ENCODE data around the gene DENND5A.
"Not testable (repeated sequence)": the region's sequence is repeated elsewhere in the genome, so short reads cannot be mapped to it uniquely, and the experiment has no call there.

DENND5A gene

GRCh38 chr11:9210224-9210921 is 54.8 kb downstream of the DENND5A start:
- Histone ChIP-seq H3F3A (ENCODE audit: control insufficient read depth, insufficient read depth) (no peaks in the 10 kb centered on the region), H3K27me3 (ENCODE audit: control insufficient read depth, low read length) (peaks cover 12% of the 10 kb centered on the region), H4K20me1 (ENCODE audit: control insufficient read depth, insufficient read depth, low read depth, low read length) (no peaks in the 10 kb centered on the region), H3K4me2 (ENCODE audit: low read length) (no peak overlapping the region), H3K79me2 (ENCODE audit: control insufficient read depth, low read length) (no peaks in the 10 kb centered on the region), H3K27ac (ENCODE audit: low read depth, low read length) (no peak overlapping the region), H3K36me3 (ENCODE audit: control insufficient read depth, low read length) (no peaks in the 10 kb centered on the region), H3K4me1 (ENCODE audit: control insufficient read depth, low read length) (peaks cover 11% of the 10 kb centered on the region), H3K4me3 (ENCODE audit: low read length) (no peak overlapping the region), H3K9me2 (replicated peaks; ENCODE audit: control insufficient read depth, low read length) (no peaks in the 10 kb centered on the region), H3K9me3 (ENCODE audit: control insufficient read depth, insufficient read depth, low read length) (no peaks in the 10 kb centered on the region)
- TF ChIP-seq CTCF (IDR thresholded peaks at IDR 0.05; ENCODE audit: low read depth, low read length, poor library complexity, severe bottlenecking), result no peak

- H3K9me3 ChIP-seq (ENCODE audit: control insufficient read depth, insufficient read depth, low read length); H3F3A ChIP-seq (ENCODE audit: control insufficient read depth, insufficient read depth); H3K36me3 ChIP-seq (ENCODE audit: control insufficient read depth, low read length); H4K20me1 ChIP-seq (ENCODE audit: control insufficient read depth, insufficient read depth, low read depth, low read length); H3K4me1 ChIP-seq (ENCODE audit: control insufficient read depth, low read length); H3K4me3 ChIP-seq (ENCODE audit: low read length); H3K4me2 ChIP-seq (ENCODE audit: low read length); H3K9me2 ChIP-seq (replicated peaks; ENCODE audit: control insufficient read depth, low read length); H3K79me2 ChIP-seq (ENCODE audit: control insufficient read depth, low read length); H3K27ac ChIP-seq (ENCODE audit: low read depth, low read length): not testable (repeated sequence)
- H3K27me3 ChIP-seq (ENCODE audit: control insufficient read depth, low read length), result peaks cover 12% of the 10 kb centered on the region
Observed at GRCh38 chr11:9209604-9210003, 55.5 kb downstream of the DENND5A start.

GRCh38 chr11:9208726-9209501 is 56.2 kb downstream of the DENND5A start:
- peaks cover 12% of the 10 kb centered on the region for H3K27me3 ChIP-seq (ENCODE audit: control insufficient read depth, low read length)
- H3K4me3 ChIP-seq (ENCODE audit: low read length), result no peak overlapping the region
- no peak for TF ChIP-seq CTCF (IDR thresholded peaks at IDR 0.05; ENCODE audit: low read depth, low read length, poor library complexity, severe bottlenecking)
- TF ChIP-seq EZH2phosphoT487 (IDR thresholded peaks at IDR 0.05; ENCODE audit: borderline replicate concordance, low read length), result no peak
- H3F3A ChIP-seq (ENCODE audit: control insufficient read depth, insufficient read depth), result no peaks in the 10 kb centered on the region
- H3K79me2 ChIP-seq (ENCODE audit: control insufficient read depth, low read length), result no peaks in the 10 kb centered on the region
- H3K4me2 ChIP-seq (ENCODE audit: low read length), result no peak overlapping the region
- no peaks in the 10 kb centered on the region for H3K9me2 ChIP-seq (replicated peaks; ENCODE audit: control insufficient read depth, low read length)
- no peaks in the 10 kb centered on the region for H3K9me3 ChIP-seq (ENCODE audit: control insufficient read depth, insufficient read depth, low read length)
- H3K27ac ChIP-seq (ENCODE audit: low read depth, low read length), result no peak overlapping the region
- no peaks in the 10 kb centered on the region for H4K20me1 ChIP-seq (ENCODE audit: control insufficient read depth, insufficient read depth, low read depth, low read length)
- H3K36me3 ChIP-seq (ENCODE audit: control insufficient read depth, low read length), result no peaks in the 10 kb centered on the region
- peaks cover 5% of the 10 kb centered on the region; the same call in 1 of the 2 replicates for H3K4me1 ChIP-seq (ENCODE audit: control insufficient read depth, low read length)

- no peak overlapping the region for H3K27ac ChIP-seq (ENCODE audit: low read depth, low read length)
- H3K4me2 ChIP-seq (ENCODE audit: low read length), result no peak overlapping the region
- H3K9me2 ChIP-seq (replicated peaks; ENCODE audit: control insufficient read depth, low read length), result no peaks in the 10 kb centered on the region
- no peaks in the 10 kb centered on the region for H3K79me2 ChIP-seq (ENCODE audit: control insufficient read depth, low read length)
- no peaks in the 10 kb centered on the region for H3F3A ChIP-seq (ENCODE audit: control insufficient read depth, insufficient read depth)
- H3K9me3 ChIP-seq (ENCODE audit: control insufficient read depth, insufficient read depth, low read length), result no peaks in the 10 kb centered on the region
- H3K36me3 ChIP-seq (ENCODE audit: control insufficient read depth, low read length), result no peaks in the 10 kb centered on the region
- no peak for TF ChIP-seq EZH2phosphoT487 (IDR thresholded peaks at IDR 0.05; ENCODE audit: borderline replicate concordance, low read length)
- TF ChIP-seq CTCF (IDR thresholded peaks at IDR 0.05; ENCODE audit: low read depth, low read length, poor library complexity, severe bottlenecking), result no peak
- H4K20me1 ChIP-seq (ENCODE audit: control insufficient read depth, insufficient read depth, low read depth, low read length), result no peaks in the 10 kb centered on the region
- H3K4me3 ChIP-seq (ENCODE audit: low read length), result no peak overlapping the region
- H3K27me3 ChIP-seq (ENCODE audit: control insufficient read depth, low read length), result peaks cover 12% of the 10 kb centered on the region
- peaks cover 5% of the 10 kb centered on the region; the same call in 1 of the 2 replicates for H3K4me1 ChIP-seq (ENCODE audit: control insufficient read depth, low read length)
Observed at GRCh38 chr11:9207229-9207628, 57.9 kb downstream of the DENND5A start.

All from DOHH2 (cell line).